ENCODE data around the gene FBXW11. TPM values are rescaled to one million over a fixed set of nuclear protein-coding genes. Genes with fewer than 3 reads are reported as not detected.

FBXW11 gene
- total RNA-seq = 10 to 100 TPM; 41.7 to 43.4 TPM
- polyA plus RNA-seq = 10 to 100 TPM; 17.1 to 22.6 TPM

DNA sequence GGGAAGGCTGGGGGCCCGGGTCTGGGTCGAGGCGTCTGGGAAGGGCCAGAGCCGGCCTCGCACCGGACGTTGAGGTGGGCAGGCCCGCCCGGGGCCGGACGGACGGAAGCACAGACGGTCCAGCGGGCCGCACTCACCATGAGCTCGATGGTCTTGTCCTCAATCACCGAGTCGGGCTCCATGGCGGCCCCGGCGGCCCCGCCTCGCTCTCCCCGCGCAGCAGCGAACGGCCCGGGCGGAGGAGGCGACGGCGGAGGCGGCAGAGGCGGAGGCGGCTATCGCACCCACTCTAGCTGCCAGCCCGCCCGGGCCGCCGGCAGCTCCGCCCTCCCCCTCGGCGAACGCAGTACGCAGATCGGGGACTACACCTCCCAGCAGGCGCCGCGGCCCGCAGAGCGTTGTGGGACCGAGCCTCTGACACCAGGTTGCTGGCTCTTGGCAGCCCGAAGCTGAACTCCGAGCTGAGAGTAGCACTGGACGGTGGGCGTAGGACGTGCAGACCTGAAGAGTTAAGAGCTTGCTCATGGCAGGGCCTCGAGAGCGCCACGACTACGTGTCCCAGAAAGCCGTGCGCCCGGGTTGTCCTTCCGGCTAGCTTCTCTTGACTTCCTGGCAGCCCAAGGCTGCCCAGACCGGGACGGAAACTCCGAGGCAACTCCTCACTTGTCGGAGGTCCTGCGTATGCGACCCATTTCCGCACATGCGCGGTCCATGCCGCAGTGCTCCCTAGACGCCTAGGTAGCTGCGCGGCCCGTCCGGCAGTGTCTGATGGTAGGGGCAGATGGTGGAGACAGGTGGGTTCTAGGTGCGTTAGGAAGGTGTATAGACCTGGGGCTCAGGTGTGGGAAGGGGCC, at the start of gene FBXW11:
FBXW11 (minus strand) TSS at position 318 of the 854 bp plus-strand sequence; CDS start at position 182, 136 bp downstream.
- Histone ChIP-seq H3K36me3 (ENCODE audit: insufficient read depth, low read length) (no peaks in the 10 kb centered on the region), H3K4me1 (ENCODE audit: insufficient read depth, low read length) (peaks cover 53% of the 10 kb centered on the region), H3K4me3 (ENCODE audit: low read length in 2 of 2) (peak within 1 kb of the TSS; percentile 93 to 97), H3K9me3 (ENCODE audit: control insufficient read depth in 1 of 2, low read length in 2 of 2) (no peaks in the 10 kb centered on the region), H3K27ac (ENCODE audit: low read depth, low read length) (peak within 1 kb of the TSS; percentile 93), H3K27me3 (ENCODE audit: insufficient read depth, low read length) (no peaks in the 10 kb centered on the region)
- Mint-ChIP-seq H3K27me3 (no peaks in the 10 kb centered on the region), H3K36me3 (peaks cover 0 to 15% of the 10 kb centered on the region in 2 donors), H3K4me1 (peaks cover 32 to 56% (median 46%) of the 10 kb centered on the region in 4 donors), H3K4me3 (peak within 1 kb of the TSS; percentile 91 to 99 (median 97)), H3K27ac (peak within 1 kb of the TSS; percentile 93 to 99 (median 98)), H3K9me3 (peaks cover 0 to 6% (median 0%) of the 10 kb centered on the region in 8 donors)
- ChIA-PET POLR2A (ENCODE audit: partially characterized antibody) (interaction anchor here (0.7 to 4.1 kb wide), 39 partner anchors 9 to 1051 kb away, joined by 3 to 55 read pairs (median 5); partner anchors contain the start of genes DUSP1, NPM1, STK10 and UBTD2), CTCF (ENCODE audit: partially characterized antibody) (interaction anchor here (0.5 to 5.2 kb wide), 27 partner anchors 9 to 1609 kb away, joined by 3 to 36 read pairs (median 4); partner anchors contain the start of genes BOD1, STK10 and UBTD2)
- intact Hi-C loops (cut with micrococcal nuclease) = loop anchor here (1.0 to 2.0 kb wide), 5 partner anchors 60 to 619 kb away; partner anchors contain the start of genes NPM1 and STK10
- DNase-seq = peak; percentile 93 to 98 (median 94)

DNA sequence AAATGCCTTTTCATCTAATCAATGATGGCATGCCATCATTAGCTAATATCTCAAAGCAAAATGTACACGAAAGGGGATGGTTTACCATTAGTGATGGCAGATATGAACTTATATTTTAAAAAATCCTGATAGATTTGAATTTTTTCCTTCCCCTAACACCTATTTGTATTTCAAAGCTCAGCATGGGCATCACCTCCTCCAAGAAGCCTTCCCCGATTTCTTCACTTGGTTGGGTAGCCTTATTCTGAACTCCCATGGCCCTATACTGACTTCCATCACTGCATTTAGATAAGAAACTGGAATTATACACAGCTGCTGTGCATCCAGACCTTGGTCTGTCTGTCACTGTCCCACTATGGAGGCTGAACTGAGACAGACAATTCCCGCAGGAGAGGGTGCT, 49.6 kb upstream of the FBXW11 start:
- intact Hi-C loops (cut with micrococcal nuclease) = no loop called here
- H3K4me1 Mint-ChIP-seq = peaks cover 2 to 13% (median 4%) of the 10 kb centered on the region in 4 donors
- no peak overlapping the region for H3K4me3 Mint-ChIP-seq
- H3K4me3 ChIP-seq (ENCODE audit: low read length in 2 of 2) = no peak overlapping the region
- H3K9me3 Mint-ChIP-seq = peaks cover 0 to 3% (median 0%) of the 10 kb centered on the region in 8 donors
- ChIA-PET CTCF (ENCODE audit: partially characterized antibody) (interaction anchor here (0.6 to 1.9 kb wide), 7 partner anchors 10 to 941 kb away, joined by 3 to 8 read pairs (median 3); no protein-coding TSS in a partner anchor), POLR2A (ENCODE audit: partially characterized antibody) (interaction anchor here (1.3 to 3.6 kb wide), 2 partner anchors 11 to 50 kb away, joined by 4 to 12 read pairs; partner anchors contain the start of gene FBXW11)
- peak overlapping the region; percentile 18 to 90 (median 75) for H3K27ac Mint-ChIP-seq
- H3K36me3 ChIP-seq (ENCODE audit: insufficient read depth, low read length) = peaks cover 86% of the 10 kb centered on the region
- no peak overlapping the region for H3K27ac ChIP-seq (ENCODE audit: low read depth, low read length)
- peaks cover 74 to 78% of the 10 kb centered on the region in 2 donors for H3K36me3 Mint-ChIP-seq
- DNase-seq = no peak
- H3K9me3 ChIP-seq (ENCODE audit: control insufficient read depth in 1 of 2, low read length in 2 of 2) = no peaks in the 10 kb centered on the region
- no peaks in the 10 kb centered on the region for H3K27me3 Mint-ChIP-seq
- H3K27me3 ChIP-seq (ENCODE audit: insufficient read depth, low read length) = no peaks in the 10 kb centered on the region
- no peaks in the 10 kb centered on the region for H3K4me1 ChIP-seq (ENCODE audit: insufficient read depth, low read length)

DNA sequence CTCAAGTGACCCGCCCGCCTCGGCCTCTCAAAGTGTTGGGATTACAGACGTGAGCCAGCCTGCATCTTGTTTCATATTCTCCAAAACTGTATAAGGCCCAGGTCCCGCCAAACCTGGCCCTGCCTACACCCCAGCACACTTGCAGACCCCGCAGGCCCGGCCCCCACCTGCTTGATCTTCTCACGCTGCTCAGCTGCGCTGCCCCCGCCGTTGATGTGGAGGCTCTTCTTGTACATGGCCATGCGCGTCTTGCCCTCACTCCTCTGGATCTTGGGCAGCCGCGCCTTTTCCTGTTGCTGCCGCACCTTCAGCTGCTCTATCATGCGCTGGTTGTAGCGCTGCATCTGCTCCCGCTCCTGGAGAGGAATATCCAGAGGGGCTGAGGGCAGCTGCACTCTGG, 49.0 kb upstream of the FBXW11 start:
- Mint-ChIP-seq H3K9me3 (peaks cover 0 to 3% (median 0%) of the 10 kb centered on the region in 8 donors), H3K27me3 (no peaks in the 10 kb centered on the region), H3K4me3 (no peak overlapping the region), H3K36me3 (peaks cover 72 to 77% of the 10 kb centered on the region in 2 donors), H3K4me1 (peaks cover 2 to 10% (median 4%) of the 10 kb centered on the region in 4 donors), H3K27ac (peak overlapping the region in 2 of 7 donors; percentile 64 to 90)
- Histone ChIP-seq H3K36me3 (ENCODE audit: insufficient read depth, low read length) (peaks cover 86% of the 10 kb centered on the region), H3K4me3 (ENCODE audit: low read length in 2 of 2) (no peak overlapping the region), H3K9me3 (ENCODE audit: control insufficient read depth in 1 of 2, low read length in 2 of 2) (no peaks in the 10 kb centered on the region), H3K27ac (ENCODE audit: low read depth, low read length) (no peak overlapping the region), H3K27me3 (ENCODE audit: insufficient read depth, low read length) (no peaks in the 10 kb centered on the region), H3K4me1 (ENCODE audit: insufficient read depth, low read length) (no peaks in the 10 kb centered on the region)
- ChIA-PET POLR2A (ENCODE audit: partially characterized antibody) (interaction anchor here (1.0 to 3.6 kb wide), 3 partner anchors 11 to 131 kb away, joined by 3 to 12 read pairs (median 4); partner anchors contain the start of gene FBXW11), CTCF (ENCODE audit: partially characterized antibody) (interaction anchor here (0.6 to 2.0 kb wide), 8 partner anchors 8 to 942 kb away, joined by 3 to 8 read pairs (median 4); no protein-coding TSS in a partner anchor)
- intact Hi-C loops (cut with micrococcal nuclease) = no loop called here
- DNase-seq = no peak

DNA sequence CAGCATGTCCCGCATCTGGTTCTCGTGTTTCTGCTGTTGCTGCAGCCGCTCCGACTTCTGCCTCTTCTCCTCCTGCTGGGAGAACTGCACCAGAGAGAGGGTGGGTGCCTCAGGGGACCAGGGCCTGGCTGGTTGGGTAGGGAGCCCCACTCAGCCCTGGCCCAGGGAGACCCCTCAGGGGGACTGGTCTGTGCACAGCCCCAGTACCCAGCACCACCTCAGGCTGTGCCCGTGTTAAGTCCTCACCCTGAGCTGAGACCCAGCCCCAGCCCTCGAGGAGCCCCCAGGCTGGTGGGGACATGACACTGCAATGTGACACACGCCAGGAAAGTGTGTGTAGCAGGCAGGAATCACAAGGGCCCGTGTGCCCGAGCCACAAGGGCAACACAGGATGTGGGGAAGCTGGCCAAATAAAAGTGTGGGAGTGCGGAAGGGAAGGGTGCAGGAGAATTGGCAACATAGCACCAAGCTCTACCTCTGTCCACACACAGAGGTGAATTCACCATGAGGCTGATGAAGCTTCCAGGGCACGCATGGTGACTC, 48.2 kb upstream of the FBXW11 start:
- peaks cover 69 to 76% of the 10 kb centered on the region in 2 donors for H3K36me3 Mint-ChIP-seq
- H3K27ac ChIP-seq (ENCODE audit: low read depth, low read length) = no peak overlapping the region
- H3K4me1 ChIP-seq (ENCODE audit: insufficient read depth, low read length) = no peaks in the 10 kb centered on the region
- CTCF ChIA-PET (ENCODE audit: partially characterized antibody) = interaction anchor here (1.1 to 2.0 kb wide), 5 partner anchors 9 to 143 kb away, joined by 3 to 8 read pairs (median 5); partner anchors contain the start of gene STK10
- no peaks in the 10 kb centered on the region for H3K27me3 ChIP-seq (ENCODE audit: insufficient read depth, low read length)
- intact Hi-C loops (cut with micrococcal nuclease) = no loop called here
- POLR2A ChIA-PET (ENCODE audit: partially characterized antibody) = interaction anchor here (0.7 to 3.6 kb wide), 3 partner anchors 12 to 180 kb away, joined by 3 to 12 read pairs (median 3); no protein-coding TSS in a partner anchor
- peaks cover 0 to 3% (median 0%) of the 10 kb centered on the region in 8 donors for H3K9me3 Mint-ChIP-seq
- peaks cover 86% of the 10 kb centered on the region for H3K36me3 ChIP-seq (ENCODE audit: insufficient read depth, low read length)
- H3K4me3 ChIP-seq (ENCODE audit: low read length in 2 of 2) = no peak overlapping the region
- no peak for DNase-seq
- no peak overlapping the region for H3K27ac Mint-ChIP-seq
- no peaks in the 10 kb centered on the region for H3K27me3 Mint-ChIP-seq
- H3K4me3 Mint-ChIP-seq = peak overlapping the region in 1 of 8 donors; percentile 31
- no peaks in the 10 kb centered on the region for H3K9me3 ChIP-seq (ENCODE audit: control insufficient read depth in 1 of 2, low read length in 2 of 2)
- H3K4me1 Mint-ChIP-seq = peaks cover 2 to 9% (median 3%) of the 10 kb centered on the region in 4 donors

DNA sequence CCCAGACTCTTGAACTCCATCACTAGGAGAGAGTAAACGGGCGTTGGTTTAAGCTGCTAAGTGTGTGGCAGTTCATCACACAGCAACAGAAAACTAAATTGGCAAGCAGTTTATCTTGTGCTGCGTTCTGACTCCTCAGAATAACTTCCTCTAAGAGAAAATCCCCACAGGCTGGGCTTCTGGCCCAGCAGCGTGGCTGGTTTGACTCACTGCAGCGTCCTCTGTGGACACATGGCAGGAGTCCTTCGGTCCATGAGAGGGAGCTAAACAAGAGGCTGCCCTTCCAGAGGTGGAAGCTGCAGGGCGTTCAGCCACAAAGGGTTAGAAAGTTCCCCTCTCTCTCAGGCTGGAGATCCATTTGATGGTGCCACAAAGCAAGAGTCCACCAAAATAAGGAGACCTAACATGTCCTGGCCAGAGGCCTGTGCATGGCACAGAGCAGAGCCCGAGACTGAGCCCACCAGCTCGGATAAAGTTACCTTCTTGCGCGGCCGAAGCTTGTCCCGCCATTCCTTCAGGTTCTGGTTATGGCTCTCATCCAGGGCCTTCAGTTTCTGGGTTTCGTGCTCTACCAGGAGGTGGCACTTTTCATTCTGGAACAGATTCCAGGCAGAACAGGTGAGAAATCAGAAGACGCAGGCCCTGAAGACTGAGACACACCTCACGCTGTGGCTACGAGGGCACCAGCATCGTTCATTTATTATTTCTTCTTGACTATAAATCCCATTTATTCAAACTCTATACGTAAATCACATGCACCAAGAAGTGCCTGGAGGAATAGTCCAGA, 46.2 kb upstream of the FBXW11 start:
- Histone ChIP-seq H3K4me1 (ENCODE audit: insufficient read depth, low read length) (no peaks in the 10 kb centered on the region), H3K4me3 (ENCODE audit: low read length in 2 of 2) (no peak overlapping the region), H3K9me3 (ENCODE audit: control insufficient read depth in 1 of 2, low read length in 2 of 2) (no peaks in the 10 kb centered on the region), H3K27me3 (ENCODE audit: insufficient read depth, low read length) (no peaks in the 10 kb centered on the region), H3K36me3 (ENCODE audit: insufficient read depth, low read length) (peaks cover 91% of the 10 kb centered on the region), H3K27ac (ENCODE audit: low read depth, low read length) (no peak overlapping the region)
- DNase-seq = no peak
- no peaks in the 10 kb centered on the region for H3K27me3 Mint-ChIP-seq
- peaks cover 0 to 3% (median 0%) of the 10 kb centered on the region in 8 donors for H3K9me3 Mint-ChIP-seq
- H3K36me3 Mint-ChIP-seq = peaks cover 73 to 81% of the 10 kb centered on the region in 2 donors
- ChIA-PET CTCF (ENCODE audit: partially characterized antibody) (interaction anchor here (1.4 kb wide), 2 partner anchors 12 to 136 kb away, joined by 4 to 6 read pairs; partner anchors contain the start of gene STK10), POLR2A (ENCODE audit: partially characterized antibody) (no interaction called here)
- H3K4me1 Mint-ChIP-seq = peaks cover 5 to 18% (median 7%) of the 10 kb centered on the region in 4 donors
- no peak overlapping the region for H3K4me3 Mint-ChIP-seq
- intact Hi-C loops (cut with micrococcal nuclease) = loop anchor here (1.0 kb wide), 1 partner anchor 15 kb away; no protein-coding TSS in a partner anchor
- H3K27ac Mint-ChIP-seq = peak overlapping the region in 1 of 7 donors; percentile 23

DNA sequence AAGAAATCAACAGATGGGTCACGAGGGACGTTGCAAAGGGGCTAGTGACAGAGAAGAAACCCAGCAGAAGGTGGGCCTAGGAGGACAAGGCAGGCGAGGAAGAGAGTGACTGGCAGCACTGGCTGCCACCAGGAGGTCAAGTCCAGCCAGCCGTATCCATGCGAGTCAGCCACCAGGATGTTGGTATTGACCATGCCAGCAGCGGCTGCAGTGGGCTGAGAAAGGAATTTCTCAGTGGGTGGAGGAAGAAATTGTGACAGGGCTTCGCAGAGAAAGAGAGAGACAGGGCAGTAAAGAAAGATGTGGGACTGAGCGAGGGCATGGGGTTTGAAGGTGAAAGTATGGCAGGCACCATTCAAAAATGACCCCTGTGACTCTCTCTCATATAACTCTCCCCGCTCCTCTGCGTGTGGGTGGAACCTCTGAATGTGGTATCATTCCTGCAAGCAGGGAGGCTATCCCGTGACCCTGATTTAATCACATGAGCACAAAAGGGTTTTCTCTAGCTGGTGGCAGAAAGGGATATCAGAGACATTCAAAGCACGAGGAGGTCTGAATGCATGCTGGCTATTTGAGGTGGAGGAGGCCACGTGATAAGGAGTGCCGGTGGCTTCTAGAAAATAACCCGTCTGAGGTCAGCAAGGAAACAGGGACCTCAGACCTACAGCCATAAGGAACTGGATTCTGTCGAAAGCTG, 45.4 kb upstream of the FBXW11 start:
- CTCF ChIA-PET (ENCODE audit: partially characterized antibody) = interaction anchor here (1.1 to 1.4 kb wide), 3 partner anchors 11 to 137 kb away, joined by 3 to 6 read pairs (median 4); partner anchors contain the start of gene STK10
- Histone ChIP-seq H3K4me1 (ENCODE audit: insufficient read depth, low read length) (no peaks in the 10 kb centered on the region), H3K27ac (ENCODE audit: low read depth, low read length) (no peak overlapping the region), H3K36me3 (ENCODE audit: insufficient read depth, low read length) (peaks cover 89% of the 10 kb centered on the region), H3K4me3 (ENCODE audit: low read length in 2 of 2) (no peak overlapping the region), H3K9me3 (ENCODE audit: control insufficient read depth in 1 of 2, low read length in 2 of 2) (no peaks in the 10 kb centered on the region), H3K27me3 (ENCODE audit: insufficient read depth, low read length) (no peaks in the 10 kb centered on the region)
- peaks cover 0 to 3% (median 0%) of the 10 kb centered on the region in 8 donors for H3K9me3 Mint-ChIP-seq
- H3K27ac Mint-ChIP-seq = peak overlapping the region in 6 of 7 donors; percentile 17 to 68 (median 48)
- DNase-seq = no peak
- H3K4me1 Mint-ChIP-seq = peaks cover 5 to 12% (median 7%) of the 10 kb centered on the region in 4 donors
- H3K4me3 Mint-ChIP-seq = no peak overlapping the region
- intact Hi-C loops (cut with micrococcal nuclease) = no loop called here
- H3K27me3 Mint-ChIP-seq = no peaks in the 10 kb centered on the region
- H3K36me3 Mint-ChIP-seq = peaks cover 64 to 81% of the 10 kb centered on the region in 2 donors
- POLR2A ChIA-PET (ENCODE audit: partially characterized antibody) = no interaction called here
